T47D (cell line): Measurements from ENCODE around the gene CCDC171.
"Not testable (repeated sequence)": the region's sequence is repeated elsewhere in the genome, so short reads cannot be mapped to it uniquely, and the experiment has no call there.

ENCODE experiments used
- DNase-seq, 2 experiments: peaks; one replicate each; pipeline versions ENCODE4 v3.0.0 to v3.0.0-alpha.2; 2011 to 2012; ENCODE audit warnings: low read depth in 1 of 2, low spot score in 1 of 2
- JUND ChIP-seq: IDR thresholded peaks from 2 replicates; pipeline ENCODE4 v1.6.1; 2012; ENCODE audit warnings: low read depth
- in situ Hi-C: cut with HindIII; loops from 2 replicates; pipeline ENCODE4 v1.10.0; 2016; ENCODE audit warnings: low sequenced_read_pairs, low pct_unique_long_range_greater_than_20kb

Gene CCDC171

GRCh38 chr9:15697446-15697851, 144.6 kb downstream of the CCDC171 start:
- in situ Hi-C loops: no loop called here
- DNase-seq: no peak
- no peak for TF ChIP-seq JUND

GRCh38 chr9:15699876-15700559, 147.2 kb downstream of the CCDC171 start:
- DNase-seq, in situ Hi-C loops: not testable (repeated sequence)

GRCh38 chr9:15707000-15707399, 154.2 kb downstream of the CCDC171 start:
- in situ Hi-C loops: no loop called here
- TF ChIP-seq JUND: no peak

DNA sequence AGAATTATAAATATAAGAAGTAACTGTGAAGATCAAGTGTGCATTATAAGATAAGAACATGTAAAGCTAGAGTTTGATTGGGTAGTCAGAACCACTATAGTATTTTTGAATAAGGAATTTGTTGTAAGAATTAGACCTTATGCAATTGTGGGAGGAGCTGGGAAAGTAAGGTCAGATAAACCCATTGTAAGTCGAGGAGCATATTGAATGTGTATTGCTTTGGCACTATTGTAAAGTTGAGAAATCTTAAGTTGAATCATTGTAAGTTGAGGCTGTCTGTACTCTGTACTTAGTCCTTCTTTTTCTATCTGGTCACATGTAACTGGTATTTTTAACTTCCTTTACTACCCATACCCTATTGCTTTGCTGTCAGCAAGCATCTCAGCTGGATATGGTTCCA, 158.7 kb downstream of the CCDC171 start:
- TF ChIP-seq JUND: no peak
- DNase-seq: no peak
- in situ Hi-C loops: no loop called here

More at GRCh38 chr9:15707000-15707399, 154.2 kb downstream of the CCDC171 start:
- no peak for DNase-seq

- TF ChIP-seq JUND: no peak
- DNase-seq: no peak
- in situ Hi-C loops: no loop called here
These were observed 159.1 kb downstream of the CCDC171 start for GRCh38 chr9:15711931-15712330.

- in situ Hi-C loops: no loop called here
- TF ChIP-seq JUND: no peak
- DNase-seq: no peak
These were observed 161.9 kb downstream of the CCDC171 start for GRCh38 chr9:15714746-15715145.

- no peak for DNase-seq
- in situ Hi-C loops: no loop called here
- no peak for TF ChIP-seq JUND
These were observed 164.6 kb downstream of the CCDC171 start for GRCh38 chr9:15717290-15717967.

DNA sequence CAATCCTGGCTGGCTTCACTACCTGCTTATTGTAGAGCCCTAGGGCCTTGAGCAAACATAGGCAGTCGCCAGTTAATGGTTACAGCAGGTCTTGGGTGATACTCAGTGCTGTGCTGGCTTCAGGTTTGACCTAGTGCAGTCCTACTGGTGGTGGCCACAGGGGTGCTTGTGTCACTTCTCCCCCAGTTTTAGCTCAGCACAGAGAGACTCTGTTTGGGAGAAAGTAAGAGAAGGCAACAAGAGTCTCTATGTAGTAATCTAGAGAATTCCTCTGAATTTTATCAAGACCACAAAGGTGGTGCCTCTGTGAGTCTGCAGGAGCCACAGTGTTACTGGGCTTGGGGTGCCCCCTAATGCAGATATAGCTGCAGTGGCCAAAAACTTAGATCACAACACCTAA, 165.6 kb downstream of the CCDC171 start:
- no peak for DNase-seq
- no peak for TF ChIP-seq JUND
- in situ Hi-C loops: no loop called here

- in situ Hi-C loops: no loop called here
- no peak for TF ChIP-seq JUND
- DNase-seq: no peak
These were observed 168.0 kb downstream of the CCDC171 start for GRCh38 chr9:15720861-15721260.

DNA sequence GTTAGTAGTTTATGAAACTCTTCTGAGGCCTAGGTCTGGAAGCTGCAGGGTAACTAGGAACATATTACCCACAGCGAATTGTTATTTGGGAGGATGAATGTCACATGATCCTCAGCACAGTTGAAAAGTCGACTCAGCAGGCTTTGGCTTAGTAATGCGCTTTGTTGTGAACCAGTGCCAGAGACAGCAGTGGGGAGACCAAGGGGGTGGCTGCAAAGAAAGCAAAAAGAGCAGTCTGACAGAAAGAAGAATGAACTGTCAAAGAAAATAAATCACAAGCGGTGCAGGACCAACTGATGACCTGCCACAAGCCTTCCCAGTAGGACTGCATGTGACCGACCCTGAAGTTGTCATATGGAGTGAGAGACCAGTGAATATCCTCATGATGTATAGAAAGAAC, 170.0 kb downstream of the CCDC171 start:
- in situ Hi-C loops: no loop called here
- no peak for TF ChIP-seq JUND
- no peak for DNase-seq

DNA sequence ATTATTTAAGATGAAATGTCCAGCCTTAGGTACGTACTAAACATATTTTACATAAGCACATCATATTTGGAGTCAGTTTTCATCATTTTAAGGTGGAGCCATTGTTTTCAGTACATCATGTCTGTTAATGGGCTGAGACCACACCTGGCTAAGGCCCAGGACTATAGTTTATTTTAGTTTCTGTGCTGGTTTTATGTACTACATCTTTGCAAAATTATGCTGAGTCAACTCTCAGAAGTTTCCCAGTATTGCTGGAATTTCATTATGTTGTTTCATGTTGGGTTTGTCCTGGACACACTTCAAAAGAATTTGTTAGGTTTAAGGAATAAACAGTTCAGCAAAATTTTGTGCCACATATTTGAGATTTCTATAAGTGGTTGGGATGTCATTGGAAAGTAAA, 171.2 kb downstream of the CCDC171 start:
- in situ Hi-C loops: no loop called here
- no peak for TF ChIP-seq JUND

GRCh38 chr9:15724612-15725011, 171.8 kb downstream of the CCDC171 start:
- in situ Hi-C loops: no loop called here
- DNase-seq: no peak
- TF ChIP-seq JUND: no peak

More for the DNA sequence above, 171.2 kb downstream of the CCDC171 start:
- DNase-seq: no peak

- DNase-seq: peak in 1 of 2 experiments; percentile 41
- TF ChIP-seq JUND: no peak
- in situ Hi-C loops: no loop called here
These were observed 173.1 kb downstream of the CCDC171 start for GRCh38 chr9:15725953-15726352.
